Common myeloid progenitor, CD34-positive (primary cell): ENCODE measurements around the gene TMEM170A.
A peak's percentile ranks its signal among the peaks of the same experiment; 100 is the strongest.
"Not testable (repeated sequence)": the region's sequence is repeated elsewhere in the genome, so short reads cannot be mapped to it uniquely, and the experiment has no call there.

ENCODE experiments used
- CTCF ChIA-PET: fragments of 350-600 bp; sonication (Branson Sonifier 250); formaldehyde crosslinking; loops from one replicate; lab custom pipeline; 2021; ENCODE audit warnings: antibody characterized with exemption; lab: Charles Lee
- POLR2A ChIA-PET: fragments of 350-600 bp; sonication (Branson Sonifier 250); formaldehyde crosslinking; loops from one replicate; lab custom pipeline; 2021; ENCODE audit warnings: antibody characterized with exemption; lab: Charles Lee
- DNase-seq, 3 donors: peaks; one replicate each; pipeline versions ENCODE4 v3.0.0 to v3.0.0-alpha.2; 2013
- H3K27ac ChIP-seq, 2 experiments: 1 replicate in 1 of 2; 2 replicates in 1 of 2; pipeline ENCODE4 v1.7.0; 2013; ENCODE audit warnings: inconsistent platforms in 2 of 2, low read length in 2 of 2, mild to moderate bottlenecking in 2 of 2, low read depth in 1 of 2, moderate library complexity in 1 of 2; ENCODE audit not compliant: severe bottlenecking in 2 of 2, insufficient read depth in 1 of 2, poor library complexity in 1 of 2
- H3K27me3 ChIP-seq, 5 experiments: replicated peaks in 2 of 5; 1 replicate in 3 of 5; 2 replicates in 2 of 5; pipeline versions ENCODE4 v1.6.1 to v1.7.0; 2013; ENCODE audit warnings: low read length in 4 of 5, mild to moderate bottlenecking in 2 of 5, moderate library complexity in 2 of 5, inconsistent platforms in 1 of 5; ENCODE audit not compliant: insufficient read depth in 5 of 5, control insufficient read depth in 4 of 5
- H3K36me3 ChIP-seq, 4 experiments: 1 replicate in 2 of 4; 2 replicates in 2 of 4; pipeline versions ENCODE4 v1.6.1 to v1.7.0; 2013; ENCODE audit warnings: low read length in 3 of 4, control low read depth in 1 of 4, mild to moderate bottlenecking in 1 of 4; ENCODE audit not compliant: control insufficient read depth in 4 of 4, insufficient read depth in 4 of 4
- H3K4me1 ChIP-seq, 4 experiments: 1 replicate in 3 of 4; 2 replicates in 1 of 4; pipeline versions ENCODE4 v1.6.1 to v1.7.1; 2013; ENCODE audit warnings: low read length in 3 of 4, mild to moderate bottlenecking in 3 of 4, control low read depth in 1 of 4, inconsistent platforms in 1 of 4, moderate library complexity in 1 of 4; ENCODE audit not compliant: control insufficient read depth in 4 of 4, insufficient read depth in 4 of 4; ENCODE audit errors: control extremely low read depth in 1 of 4
- H3K4me3 ChIP-seq, 7 experiments: 1 replicate in 4 of 7; 2 replicates in 3 of 7; pipeline versions ENCODE4 v1.5.1 to v1.7.0; 2013; ENCODE audit warnings: mild to moderate bottlenecking in 7 of 7, low read length in 6 of 7, moderate library complexity in 6 of 7, inconsistent platforms in 2 of 7, low read depth in 2 of 7, control low read depth in 1 of 7; ENCODE audit not compliant: insufficient read depth in 4 of 7, control insufficient read depth in 1 of 7; ENCODE audit errors: extremely low read depth in 1 of 7
- H3K9me3 ChIP-seq, 5 experiments: 1 replicate in 4 of 5; 2 replicates in 1 of 5; pipeline versions ENCODE4 v1.6.1 to v1.7.1; 2013; ENCODE audit warnings: low read length in 4 of 5, mild to moderate bottlenecking in 2 of 5, inconsistent platforms in 1 of 5, low read depth in 1 of 5, moderate library complexity in 1 of 5; ENCODE audit not compliant: control insufficient read depth in 4 of 5, insufficient read depth in 2 of 5; ENCODE audit errors: control extremely low read depth in 1 of 5
- WGBS: methylation state at CpG from one replicate; pipeline ENCODE4 v1.1.5; 2013; ENCODE audit not compliant: insufficient coverage; 5-methylcytosine and 5-hydroxymethylcytosine counted together

The TMEM170A gene

DNA sequence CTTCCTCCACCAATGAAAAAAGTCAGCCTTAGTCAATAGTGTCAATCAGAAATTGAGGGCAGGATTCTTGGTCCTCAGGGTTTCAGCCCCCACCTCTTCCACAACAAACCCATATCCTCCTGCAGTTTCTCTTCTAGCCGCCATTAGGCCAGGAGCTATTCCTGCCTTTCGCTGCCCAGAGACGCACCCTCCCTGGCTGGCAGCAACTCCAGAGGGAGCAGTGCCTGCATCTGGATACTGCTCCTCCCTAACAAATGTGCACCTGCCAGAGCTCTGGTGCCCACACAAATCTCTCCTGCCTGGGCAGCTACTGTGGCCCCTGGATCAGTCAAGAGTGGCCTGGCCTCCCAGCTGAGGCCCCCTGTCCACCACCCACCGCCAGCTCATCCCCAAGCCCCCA, 8.0 kb downstream of the TMEM170A start:
- DNase-seq, H3K27ac ChIP-seq, H3K27me3 ChIP-seq, POLR2A ChIA-PET, H3K4me3 ChIP-seq, H3K9me3 ChIP-seq, H3K4me1 ChIP-seq: not testable (repeated sequence)
- CTCF ChIA-PET, result interaction anchor here (1.0 to 1.6 kb wide), 3 partner anchors 8 to 12 kb away, joined by 3 to 9 read pairs (median 4); no protein-coding TSS in a partner anchor
- WGBS, result 96% methylated on average over 4 of the region's 4 CpGs
- H3K36me3 ChIP-seq, result peaks cover 0 to 11% (median 2%) of the 10 kb centered on the region in 4 experiments

DNA sequence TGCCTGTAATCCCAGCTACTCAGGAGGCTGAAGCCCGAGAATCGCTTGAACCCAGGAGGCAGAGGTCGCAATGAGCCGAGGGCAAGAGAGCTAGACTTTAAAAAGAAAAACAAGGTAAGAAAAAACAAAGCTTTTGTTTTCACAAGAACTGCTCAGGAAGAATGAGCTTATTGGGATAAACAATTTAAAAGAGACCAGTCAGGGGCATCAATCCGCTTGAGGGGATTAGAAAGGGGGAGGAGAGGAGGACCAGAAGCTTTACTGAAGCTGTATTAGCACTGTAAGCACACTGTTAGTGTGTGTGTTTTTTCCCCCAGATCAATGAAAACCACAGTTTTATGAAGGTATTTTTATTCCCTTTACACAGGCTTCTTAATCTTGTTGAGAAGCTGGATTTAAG, 8.8 kb downstream of the TMEM170A start:
- no peaks in the 10 kb centered on the region for H3K9me3 ChIP-seq
- DNase-seq, result no peak
- peaks cover 0 to 2% (median 0%) of the 10 kb centered on the region in 4 experiments for H3K4me1 ChIP-seq
- no peak overlapping the region for H3K4me3 ChIP-seq
- ChIA-PET CTCF (interaction anchor here (0.5 to 1.2 kb wide), 2 partner anchors 11 to 955 kb away, joined by 3 read pairs; no protein-coding TSS in a partner anchor), POLR2A (interaction anchor here (1.1 kb wide), 1 partner anchor 8 kb away, joined by 3 read pairs; no protein-coding TSS in a partner anchor)
- H3K27me3 ChIP-seq, result no peaks in the 10 kb centered on the region
- H3K36me3 ChIP-seq, result peaks cover 0 to 15% (median 5%) of the 10 kb centered on the region in 4 experiments
- WGBS, result 98% methylated on average over 5 of the region's 5 CpGs
- no peak overlapping the region for H3K27ac ChIP-seq

DNA sequence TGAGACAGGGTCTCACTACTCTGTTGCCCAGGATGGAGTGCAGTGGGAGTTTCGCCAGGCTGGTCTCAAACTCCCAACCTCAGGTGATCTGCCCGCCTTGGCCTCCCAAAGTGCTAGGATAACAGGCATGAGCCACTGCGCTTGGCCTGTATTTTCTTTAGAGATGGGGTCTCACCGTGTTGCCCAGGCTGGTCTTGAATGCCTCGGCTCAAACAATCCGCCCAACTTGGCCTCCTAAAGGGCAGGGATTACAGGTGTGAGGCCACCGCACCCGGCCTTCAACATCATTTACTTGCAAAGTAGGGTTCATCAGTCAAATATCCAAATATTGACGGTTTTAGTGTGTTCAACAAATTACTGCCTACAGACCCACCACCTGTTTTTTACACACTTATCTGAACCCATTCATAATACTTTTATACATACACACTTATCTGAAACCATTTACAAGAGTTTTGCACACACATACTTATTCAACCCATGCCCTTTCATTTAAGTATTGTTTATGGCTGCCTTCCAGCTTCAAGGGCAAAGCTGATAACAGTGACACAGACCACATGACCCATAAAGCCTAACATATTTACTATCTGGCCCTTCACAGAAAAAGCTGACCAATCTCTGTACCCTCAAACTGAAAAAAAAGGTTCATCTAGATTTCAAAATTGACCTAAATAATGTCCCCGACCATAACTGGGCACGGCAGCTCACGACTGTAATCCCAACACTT, 11.9 kb downstream of the TMEM170A start:
- H3K4me3 ChIP-seq, result no peak overlapping the region
- H3K27me3 ChIP-seq, result no peaks in the 10 kb centered on the region
- H3K36me3 ChIP-seq, result peaks cover 3 to 30% (median 14%) of the 10 kb centered on the region in 4 experiments
- ChIA-PET CTCF (interaction anchor here (0.7 to 2.0 kb wide), 3 partner anchors 8 to 21 kb away, joined by 3 to 10 read pairs (median 4); partner anchors contain the start of gene TMEM170A), POLR2A (no interaction called here)
- H3K27ac ChIP-seq, result no peak overlapping the region
- peak in 1 of 3 donors; percentile 13 for DNase-seq
- peaks cover 0 to 2% (median 0%) of the 10 kb centered on the region in 4 experiments for H3K4me1 ChIP-seq
- over 99% methylated on average over 12 of the region's 12 CpGs for WGBS
- no peaks in the 10 kb centered on the region for H3K9me3 ChIP-seq

DNA sequence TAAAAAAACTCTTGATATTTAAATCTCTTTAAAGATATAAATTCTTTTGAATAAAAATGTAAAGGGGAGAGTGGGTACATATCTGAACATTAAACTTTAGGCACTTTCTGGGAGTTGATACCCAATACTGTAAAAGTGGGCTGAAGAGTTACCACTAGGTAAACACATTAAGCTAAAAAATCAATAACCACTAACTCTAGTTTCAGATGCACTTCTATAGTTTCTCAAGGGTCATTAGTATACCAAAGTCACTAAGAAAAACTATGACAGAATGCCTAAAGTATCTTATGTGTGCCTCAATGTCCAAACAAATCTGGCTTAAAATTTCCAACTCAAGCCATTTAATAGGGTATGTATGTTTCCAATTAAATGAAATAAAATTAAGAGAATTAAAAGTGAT, 18.1 kb downstream of the TMEM170A start:
- Histone ChIP-seq H3K27ac (no peak overlapping the region), H3K36me3 (peaks cover 8 to 31% (median 21%) of the 10 kb centered on the region in 4 experiments), H3K27me3 (no peaks in the 10 kb centered on the region), H3K9me3 (no peaks in the 10 kb centered on the region), H3K4me3 (no peak overlapping the region), H3K4me1 (no peaks in the 10 kb centered on the region)
- CTCF ChIA-PET, result interaction anchor here (0.9 kb wide), 1 partner anchor 21 kb away, joined by 3 read pairs; no protein-coding TSS in a partner anchor
- DNase-seq, result no peak
- POLR2A ChIA-PET, result no interaction called here

DNA sequence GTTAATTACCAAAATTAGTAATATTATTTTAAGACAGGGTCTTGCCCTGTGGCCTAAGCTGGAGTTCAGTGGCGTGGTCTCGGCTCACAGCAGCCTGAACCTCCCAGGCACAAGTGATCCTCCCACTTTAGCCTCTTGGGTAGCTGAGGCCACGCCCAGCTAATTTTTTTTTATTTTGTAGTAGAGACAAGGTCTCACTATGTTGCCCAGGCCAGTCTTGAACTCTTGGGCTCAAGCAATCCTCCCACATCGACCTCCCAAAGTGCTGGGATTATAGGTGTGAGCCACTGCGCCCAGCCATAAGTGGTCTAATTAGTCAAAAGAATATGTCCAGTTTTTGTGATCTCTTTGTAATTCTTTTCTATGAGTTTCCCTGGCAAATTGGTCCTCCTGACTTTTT, 19.2 kb downstream of the TMEM170A start:
- Histone ChIP-seq H3K4me1 (no peaks in the 10 kb centered on the region), H3K36me3 (peaks cover 8 to 23% (median 18%) of the 10 kb centered on the region in 4 experiments), H3K27me3 (no peaks in the 10 kb centered on the region), H3K27ac (no peak overlapping the region), H3K9me3 (no peaks in the 10 kb centered on the region), H3K4me3 (no peak overlapping the region)
- POLR2A ChIA-PET, result no interaction called here
- 80% methylated on average over 3 of the region's 5 CpGs for WGBS
- DNase-seq, result no peak
- CTCF ChIA-PET, result interaction anchor here (0.9 to 2.2 kb wide), 3 partner anchors 11 to 22 kb away, joined by 3 to 6 read pairs (median 3); no protein-coding TSS in a partner anchor

DNA sequence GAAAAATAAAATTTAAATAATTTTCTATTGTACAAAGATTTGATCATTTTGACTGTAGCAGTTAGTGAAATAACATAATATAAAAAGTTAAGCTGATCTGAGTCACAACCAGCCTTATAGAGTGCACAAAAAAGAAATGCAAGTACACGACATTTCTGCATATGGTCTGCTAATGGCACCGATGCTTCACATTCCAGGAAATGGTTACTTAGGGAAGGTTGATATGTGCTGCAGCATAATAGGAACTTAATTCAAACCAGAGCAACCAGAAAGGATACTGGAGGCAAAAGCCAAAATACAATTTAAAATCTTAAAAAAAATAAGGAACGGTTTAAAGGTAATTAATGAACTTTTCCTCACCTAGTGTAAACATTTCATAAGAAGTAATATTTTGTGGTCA, 21.2 kb downstream of the TMEM170A start:
- no peak for DNase-seq
- WGBS, result 94% methylated on average over 2 of the region's 3 CpGs

More for the DNA sequence above, 21.2 kb downstream of the TMEM170A start:
- Histone ChIP-seq H3K36me3 (peaks cover 6 to 18% (median 10%) of the 10 kb centered on the region in 4 experiments), H3K9me3 (no peaks in the 10 kb centered on the region), H3K27ac (no peak overlapping the region), H3K4me1 (no peaks in the 10 kb centered on the region), H3K4me3 (no peak overlapping the region), H3K27me3 (no peaks in the 10 kb centered on the region)
- ChIA-PET CTCF (interaction anchor here (1.1 to 2.2 kb wide), 3 partner anchors 15 to 22 kb away, joined by 3 to 6 read pairs (median 4); no protein-coding TSS in a partner anchor), POLR2A (no interaction called here)
